Effector CD8-positive, alpha-beta T cell (primary cell): ENCODE measurements around the gene SRP14.
"Not testable (repeated sequence)": the region's sequence is repeated elsewhere in the genome, so short reads cannot be mapped to it uniquely, and the experiment has no call there.

Source experiments
- DNase-seq: peaks from one replicate; lab custom pipeline; 2025; lab: John Stamatoyannopoulos, UW
- total RNA-seq, 4 experiments: gene quantifications; one replicate each; lab custom pipeline; 2026; lab: John Stamatoyannopoulos, UW

The SRP14 gene, protein sequence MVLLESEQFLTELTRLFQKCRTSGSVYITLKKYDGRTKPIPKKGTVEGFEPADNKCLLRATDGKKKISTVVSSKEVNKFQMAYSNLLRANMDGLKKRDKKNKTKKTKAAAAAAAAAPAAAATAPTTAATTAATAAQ
- 79.0 to 120 (median 114) reads per million in 4 experiments for total RNA-seq

DNA sequence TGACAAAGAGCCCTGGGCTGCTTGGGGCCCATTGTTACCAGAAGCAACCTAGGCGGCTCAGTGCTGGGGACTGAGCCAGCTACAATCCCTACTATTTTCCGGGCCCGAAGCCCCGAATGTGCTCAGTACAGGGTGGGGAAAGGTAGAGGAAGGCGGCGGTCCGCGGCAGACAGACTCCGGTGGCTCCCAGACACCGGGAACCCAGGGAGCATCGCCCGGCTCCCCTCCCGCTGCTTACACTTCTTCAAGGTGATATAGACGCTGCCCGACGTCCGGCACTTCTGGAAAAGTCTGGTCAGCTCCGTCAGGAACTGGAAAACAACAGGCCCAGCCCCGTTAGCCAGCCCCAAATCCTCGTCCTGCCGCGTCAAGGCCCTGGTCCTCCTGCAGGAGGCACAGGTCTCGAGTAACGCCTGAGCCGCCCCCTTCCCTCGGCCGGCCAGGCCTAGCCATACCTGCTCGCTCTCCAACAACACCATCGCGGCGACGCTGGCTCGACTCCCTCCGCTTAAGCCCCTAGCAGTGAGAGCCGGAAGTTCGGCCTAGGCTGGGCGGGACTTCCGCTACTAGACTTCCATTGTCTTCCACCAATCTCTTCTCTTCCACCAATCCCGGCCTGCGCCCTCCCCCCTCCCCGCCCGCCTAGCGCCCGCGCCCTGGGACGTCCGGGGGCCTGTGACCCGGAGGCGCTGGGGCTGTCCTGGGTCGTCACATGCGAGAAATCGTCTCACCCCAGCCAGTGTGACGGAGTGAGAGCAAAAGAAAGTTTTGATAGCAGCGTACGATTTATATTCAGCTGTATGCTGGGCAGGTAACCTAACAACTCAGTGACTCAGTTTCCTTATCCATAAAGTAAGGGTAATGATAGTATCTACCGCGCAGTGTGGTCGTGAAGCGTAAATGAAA, at the start of gene SRP14:
Gene SRP14, minus strand, starts transcription at position 544 of the 906 bp plus-strand sequence. Its CDS starts 65 bp downstream, at position 479.
- DNase-seq: peak; percentile 90

GRCh38 chr15:40087991-40088928, 49.3 kb upstream of the SRP14 start:
- DNase-seq: no peak

DNA sequence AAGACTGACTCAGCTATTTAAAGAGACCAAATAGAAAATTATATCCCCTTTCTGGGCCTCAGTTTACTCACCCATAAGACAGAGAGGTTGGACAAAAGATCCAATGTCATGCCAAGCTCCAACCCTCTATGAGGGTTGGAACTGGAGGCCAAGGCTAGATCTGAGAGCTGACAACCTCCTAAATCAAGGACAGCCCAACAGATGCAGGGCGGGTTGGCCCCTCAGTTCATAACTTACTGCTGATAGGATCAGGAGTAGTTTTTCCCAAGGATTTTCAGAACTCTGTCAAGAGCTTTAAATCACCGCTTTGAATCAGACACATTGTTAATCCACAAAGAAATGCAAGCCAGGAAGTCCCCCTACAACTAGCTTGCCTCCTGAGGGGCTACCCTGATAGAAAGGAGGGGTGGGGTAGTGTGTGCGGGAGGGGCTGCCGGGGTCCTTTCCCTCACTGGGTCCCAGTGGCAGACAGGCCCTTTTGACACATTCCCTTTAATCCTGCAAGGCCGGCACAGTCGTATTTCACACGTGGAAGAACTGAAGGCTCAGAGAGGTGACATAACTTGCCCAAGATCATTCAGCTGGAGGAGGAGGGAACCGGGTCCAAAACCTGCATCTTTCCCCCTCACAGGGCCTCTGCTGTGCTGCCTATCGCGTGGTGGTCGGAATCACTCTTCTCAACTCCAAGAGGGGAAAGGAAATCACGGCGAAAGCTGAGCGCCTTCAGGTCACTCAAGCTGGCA, 48.3 kb upstream of the SRP14 start:
- no peak for DNase-seq

- DNase-seq: no peak
Measured at GRCh38 chr15:40085266-40085665, 46.3 kb upstream of the SRP14 start.

DNA sequence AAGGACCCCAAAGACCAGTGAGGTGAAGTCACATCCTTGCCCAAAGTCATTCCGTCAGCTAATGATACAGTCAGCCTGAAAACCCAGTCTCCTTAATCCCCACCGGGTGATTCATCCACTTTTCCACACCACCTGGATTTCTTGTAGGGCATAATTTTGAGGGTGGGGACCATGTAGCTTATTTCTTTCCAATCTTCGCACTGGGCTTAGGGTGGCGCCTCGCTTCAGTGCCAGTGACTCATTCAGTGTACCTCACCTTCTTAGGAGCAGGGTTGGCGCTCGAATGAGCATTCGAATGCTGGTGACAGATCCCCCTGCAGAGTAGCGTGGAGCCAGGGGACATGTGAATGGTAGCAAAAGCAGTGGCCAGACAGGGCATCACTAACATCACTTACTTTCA, 45.7 kb upstream of the SRP14 start:
- DNase-seq: no peak

DNA sequence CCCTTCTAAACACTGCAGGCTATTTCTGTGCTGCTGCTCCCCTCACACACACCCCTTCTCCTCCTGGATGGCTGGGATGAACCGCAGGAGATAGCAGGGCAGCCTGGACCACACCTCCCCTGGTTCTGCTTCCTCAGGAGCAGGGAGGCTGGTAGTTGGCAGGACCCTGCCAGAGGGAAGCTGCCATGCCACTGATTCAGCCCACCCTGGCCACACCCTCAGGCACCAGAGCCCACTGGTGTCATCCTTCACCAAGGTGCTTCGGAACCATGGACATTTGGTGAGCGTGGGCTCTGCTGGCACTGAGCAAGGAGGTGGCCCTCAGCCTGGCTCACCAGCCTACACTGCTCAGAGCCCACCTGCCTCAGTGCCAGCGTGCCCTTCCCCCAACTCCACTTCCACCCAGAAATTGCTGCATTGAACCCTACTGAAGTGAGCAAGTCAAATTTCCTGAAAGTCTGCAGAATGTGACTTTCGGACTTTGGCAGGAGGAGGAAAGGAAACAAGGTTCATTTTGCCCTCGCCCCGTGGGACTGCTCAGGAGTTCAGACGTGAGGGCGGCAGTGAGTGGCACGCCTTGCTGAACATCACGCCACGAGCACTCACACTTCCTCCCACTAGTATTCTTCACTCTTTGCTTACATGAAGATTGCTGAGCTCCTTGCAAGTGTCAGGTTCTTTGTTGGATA, 43.4 kb upstream of the SRP14 start:
- no peak for DNase-seq

- DNase-seq: no peak
Measured at GRCh38 chr15:40081691-40082194, 42.8 kb upstream of the SRP14 start.

DNA sequence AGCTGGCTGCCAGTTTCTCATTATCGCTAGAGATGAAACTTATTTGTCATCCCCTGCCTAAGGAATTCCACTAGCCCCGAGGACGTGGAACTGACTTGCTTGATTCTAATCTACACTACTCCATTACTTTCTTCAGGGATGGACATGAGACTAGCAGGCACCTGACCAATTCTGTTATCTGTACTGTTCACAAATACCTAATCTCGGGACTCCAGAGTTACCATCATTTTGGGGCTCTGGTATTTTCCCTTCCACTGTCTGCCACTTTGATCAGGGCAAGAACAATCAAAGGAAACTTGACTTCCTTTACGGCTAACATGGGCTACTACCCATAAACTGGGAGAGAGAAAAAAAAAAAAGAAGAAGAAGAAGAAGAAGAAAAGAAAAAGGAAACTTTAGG, 41.9 kb upstream of the SRP14 start:
- no peak for DNase-seq

DNA sequence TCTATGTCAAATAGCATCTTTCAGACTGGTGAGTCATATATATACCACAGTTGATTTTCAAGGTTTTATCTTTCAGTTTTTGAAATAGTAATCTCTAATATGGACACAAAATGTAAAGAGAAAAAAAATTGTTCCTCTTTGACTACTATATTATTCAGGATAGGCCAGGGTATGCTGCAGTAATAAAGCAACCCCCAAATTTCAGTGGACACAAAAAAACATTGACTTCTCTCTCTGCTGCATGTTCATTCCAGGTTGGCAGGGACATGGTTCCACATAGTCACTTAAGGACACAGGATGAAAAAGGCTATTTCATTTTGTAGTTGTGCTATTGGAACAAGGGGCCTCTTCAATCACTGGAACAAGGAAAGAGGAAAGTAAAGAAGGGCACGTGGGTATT, 41.1 kb upstream of the SRP14 start:
- DNase-seq: no peak

GRCh38 chr15:40079456-40079855, 40.5 kb upstream of the SRP14 start:
- no peak for DNase-seq

DNA sequence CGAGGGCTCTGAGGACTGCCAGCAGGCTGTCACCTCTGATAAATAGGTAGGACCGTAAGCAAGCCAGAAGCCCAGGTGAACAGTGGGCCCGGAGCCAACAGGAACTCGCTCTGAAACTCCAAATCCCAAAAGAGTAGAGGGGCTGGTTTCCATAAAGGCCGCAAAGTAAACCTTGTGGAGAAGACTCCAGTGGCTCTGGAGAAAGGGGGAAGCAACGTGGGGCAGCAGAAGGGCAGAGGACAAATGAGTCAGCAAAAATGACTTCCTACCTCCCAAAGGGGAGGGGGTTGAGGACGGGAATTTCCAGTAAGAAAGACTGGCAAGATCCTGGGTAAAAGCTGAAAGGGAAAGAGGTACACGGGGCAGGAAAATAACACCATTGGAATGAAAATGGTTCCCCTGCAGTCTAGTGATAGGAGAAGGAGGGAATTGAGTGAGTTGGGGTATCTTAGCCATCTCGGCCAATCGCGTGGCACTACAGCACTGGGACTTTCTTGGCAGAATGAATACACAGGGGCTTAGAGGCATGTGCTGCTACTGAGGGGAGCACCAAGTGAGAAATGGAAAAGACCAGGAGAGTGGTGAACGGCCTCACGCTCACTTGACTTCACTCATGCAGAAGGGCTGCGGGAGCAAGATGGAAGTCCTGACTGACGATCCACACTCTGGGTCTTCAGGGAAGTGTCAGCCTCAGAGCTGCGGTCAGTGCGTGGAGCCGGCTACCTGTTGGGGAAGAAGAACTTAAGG, 36.5 kb upstream of the SRP14 start:
- no peak for DNase-seq

DNA sequence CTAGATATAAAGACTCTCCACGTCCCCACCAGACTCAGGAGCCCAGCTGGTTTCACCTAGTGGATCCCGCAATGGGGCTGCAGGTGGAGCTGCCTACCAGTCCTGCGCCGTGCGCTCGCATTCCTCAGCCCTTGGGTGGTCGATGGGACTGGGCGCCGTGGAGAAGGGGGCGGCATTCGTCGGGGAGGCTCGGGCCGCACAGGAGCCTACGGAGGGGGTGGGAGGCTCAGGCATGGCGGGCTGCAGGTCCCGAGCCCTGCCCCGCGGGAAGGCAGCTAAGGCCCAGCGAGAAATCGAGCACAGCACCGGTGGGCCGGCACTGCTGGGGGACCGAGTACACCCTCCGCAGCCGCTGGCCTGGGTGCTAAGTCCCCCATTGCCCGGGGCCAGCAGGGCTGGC, 35.7 kb upstream of the SRP14 start:
- DNase-seq: not testable (repeated sequence)

DNA sequence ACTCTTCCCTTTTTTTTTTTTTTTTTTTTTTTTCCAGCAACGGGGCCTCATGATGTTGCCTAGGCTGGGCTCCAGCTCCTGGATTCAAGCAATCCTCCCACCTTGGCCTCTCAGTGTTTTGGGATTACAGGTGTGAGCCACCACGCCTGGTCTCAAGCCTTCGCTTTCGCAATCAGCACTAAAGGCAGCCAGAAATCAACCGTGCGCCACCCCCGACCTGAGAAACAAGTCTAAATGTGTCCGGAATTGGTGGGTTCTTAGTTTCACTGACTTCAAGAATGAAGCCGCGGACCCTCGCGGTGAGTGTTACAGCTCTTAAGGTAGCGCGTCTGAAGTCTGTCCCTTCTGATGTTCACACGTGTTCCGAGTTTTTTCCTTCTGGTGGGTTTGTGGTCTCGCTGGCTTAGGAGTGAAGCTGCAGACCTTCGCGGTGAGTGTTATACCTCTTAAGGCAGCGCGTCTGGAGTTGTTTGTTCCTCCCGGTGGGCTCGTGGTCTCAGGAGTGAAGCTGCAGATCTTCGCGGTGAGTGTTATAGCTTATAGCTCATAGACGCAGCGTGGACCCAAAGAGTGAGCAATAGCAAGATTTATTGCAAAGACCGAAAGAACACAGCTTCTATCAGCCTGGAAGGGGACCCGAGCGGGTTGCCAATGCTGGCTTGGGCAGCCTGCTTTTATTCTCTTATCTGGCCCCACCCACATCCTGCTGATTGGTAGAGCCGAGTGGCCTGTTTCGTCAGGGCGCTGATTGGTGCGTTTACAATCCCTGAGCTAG, 34.9 kb upstream of the SRP14 start:
- DNase-seq: not testable (repeated sequence)

DNA sequence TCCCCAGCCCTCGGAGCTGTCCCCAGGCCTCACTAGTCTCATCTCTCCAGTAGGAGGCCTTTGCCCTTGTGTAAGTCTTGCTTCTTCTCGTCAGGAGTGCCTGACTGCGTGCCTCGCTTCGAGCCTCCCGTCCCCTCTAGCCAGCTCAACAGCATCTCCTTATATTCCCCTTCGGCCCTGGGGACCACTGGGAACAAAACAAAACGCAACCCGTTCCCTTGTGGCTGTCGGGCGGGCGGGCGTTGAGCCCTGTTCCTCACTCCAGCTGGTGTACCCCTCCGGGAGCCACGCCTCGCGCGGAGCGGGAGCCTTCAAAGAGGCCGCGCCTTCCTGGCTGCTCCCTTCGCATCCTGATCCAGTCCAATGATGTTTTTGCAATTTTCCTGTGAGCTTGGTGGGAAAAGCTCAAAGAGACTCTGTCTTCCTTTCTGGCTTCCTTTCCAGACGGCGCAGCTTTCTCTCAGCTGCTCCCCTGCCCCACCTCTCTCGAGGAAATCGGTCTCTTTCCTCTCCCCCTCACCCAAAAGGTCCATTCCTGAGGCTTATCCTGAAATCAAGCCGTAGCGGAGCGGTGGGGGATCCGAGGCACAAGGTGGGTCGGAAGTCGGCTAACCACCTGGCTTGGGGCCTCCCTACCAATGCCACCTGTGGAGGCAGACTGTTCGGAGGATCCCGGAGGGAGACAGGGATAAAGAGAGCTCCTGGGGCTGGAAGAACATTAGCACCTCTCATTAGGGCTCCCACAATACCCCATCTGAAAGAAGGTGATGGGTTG, 33.4 kb upstream of the SRP14 start:
- DNase-seq: no peak

DNA sequence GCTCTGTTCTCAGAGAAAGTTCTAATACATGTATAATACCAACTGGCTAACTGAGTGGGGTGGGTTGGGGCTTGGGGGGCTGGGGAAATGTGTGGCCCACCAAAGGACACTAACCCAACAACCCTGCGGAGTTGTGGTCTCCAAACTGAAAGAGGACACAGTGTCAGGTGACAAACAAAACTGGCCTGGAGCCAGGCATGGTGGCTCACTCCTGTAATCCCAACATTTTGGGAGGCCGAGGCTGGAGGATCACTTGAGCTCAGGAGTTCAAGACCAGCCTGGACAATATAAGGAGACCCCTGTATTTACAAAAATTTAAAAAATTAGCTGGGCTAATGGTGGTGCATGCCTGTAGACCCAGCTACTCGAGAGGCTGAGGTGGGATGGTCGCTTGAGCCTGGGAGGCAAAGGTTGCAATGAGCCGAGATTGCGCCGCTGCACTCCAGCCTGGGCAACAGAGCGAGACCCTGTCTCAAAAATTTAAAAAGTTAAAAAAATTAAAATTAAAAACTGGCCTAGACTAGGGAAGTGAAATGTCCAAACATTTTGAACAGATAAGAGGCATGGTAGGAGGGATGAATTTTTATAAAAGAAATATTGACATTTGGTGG, 31.7 kb upstream of the SRP14 start:
- no peak for DNase-seq

DNA sequence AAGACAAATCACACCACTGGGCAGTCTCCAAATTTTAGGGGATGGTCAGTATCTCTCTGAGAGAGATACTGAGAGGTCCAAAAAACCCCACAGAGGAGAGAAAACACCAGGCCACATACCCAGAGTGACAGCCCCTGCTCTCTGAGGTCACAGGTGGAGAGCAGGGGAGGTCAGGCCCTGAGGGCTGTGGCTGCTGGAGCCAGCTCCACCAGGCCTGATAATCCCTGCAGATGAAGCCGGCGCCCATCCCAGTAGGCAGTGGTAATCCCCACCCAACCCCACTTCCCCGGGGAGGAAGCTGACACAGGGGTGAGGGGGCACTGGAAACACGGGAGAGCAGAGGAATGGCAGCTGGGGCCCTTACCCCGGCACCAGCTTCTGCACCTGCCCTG, 31.2 kb upstream of the SRP14 start:
- DNase-seq: no peak

- DNase-seq: no peak
Measured at GRCh38 chr15:40069178-40070165, 30.5 kb upstream of the SRP14 start.
